Measurements from ENCODE around the gene TLR4.

TLR4 gene

GRCh38 chr9:117704024-117704575, at the start of gene TLR4:
Gene TLR4, plus strand, starts transcription at chr9:117704403. Its CDS starts 70 bp downstream, at chr9:117704473.
- peak; percentile 78 for DNase-seq (ENCODE audit: low read depth)

- DNase-seq (ENCODE audit: low read depth) = peak; percentile 17
Observed at GRCh38 chr9:117656002-117656401, 48.2 kb upstream of the TLR4 start.

- no peak for DNase-seq (ENCODE audit: low read depth)
Observed at GRCh38 chr9:117662651-117663050, 41.6 kb upstream of the TLR4 start.

GRCh38 chr9:117664419-117664818, 39.8 kb upstream of the TLR4 start:
- no peak for DNase-seq (ENCODE audit: low read depth)

GRCh38 chr9:117665601-117666385, 38.4 kb upstream of the TLR4 start:
- no peak for DNase-seq (ENCODE audit: low read depth)

GRCh38 chr9:117671468-117671867, 32.7 kb upstream of the TLR4 start:
- DNase-seq (ENCODE audit: low read depth) = no peak

- peak; percentile 12 for DNase-seq (ENCODE audit: low read depth)
Observed at GRCh38 chr9:117672369-117672768, 31.8 kb upstream of the TLR4 start.

- DNase-seq (ENCODE audit: low read depth) = no peak
Observed at GRCh38 chr9:117677572-117677971, 26.6 kb upstream of the TLR4 start.

- no peak for DNase-seq (ENCODE audit: low read depth)
Observed at GRCh38 chr9:117678871-117679270, 25.3 kb upstream of the TLR4 start.

- no peak for DNase-seq (ENCODE audit: low read depth)
Observed at GRCh38 chr9:117679416-117679815, 24.8 kb upstream of the TLR4 start.

- no peak for DNase-seq (ENCODE audit: low read depth)
Observed at GRCh38 chr9:117681888-117682287, 22.3 kb upstream of the TLR4 start.

- no peak for DNase-seq (ENCODE audit: low read depth)
Observed at GRCh38 chr9:117682955-117683710, 21.1 kb upstream of the TLR4 start.

- DNase-seq (ENCODE audit: low read depth) = no peak
Observed at GRCh38 chr9:117687532-117687931, 16.7 kb upstream of the TLR4 start.

GRCh38 chr9:117691367-117691766, 12.8 kb upstream of the TLR4 start:
- DNase-seq (ENCODE audit: low read depth) = no peak

GRCh38 chr9:117696154-117696553, 8.0 kb upstream of the TLR4 start:
- DNase-seq (ENCODE audit: low read depth) = peak; percentile 26

GRCh38 chr9:117697046-117697445, 7.2 kb upstream of the TLR4 start:
- no peak for DNase-seq (ENCODE audit: low read depth)

GRCh38 chr9:117703537-117703936, 666 bp upstream of the TLR4 start:
- peak; percentile 17 for DNase-seq (ENCODE audit: low read depth)

GRCh38 chr9:117704597-117704996, 394 bp downstream of the TLR4 start:
- no peak for DNase-seq (ENCODE audit: low read depth)

- no peak for DNase-seq (ENCODE audit: low read depth)
Observed at GRCh38 chr9:117705386-117705785, 1.2 kb downstream of the TLR4 start.

GRCh38 chr9:117706421-117707116, 2.4 kb downstream of the TLR4 start:
- DNase-seq (ENCODE audit: low read depth) = no peak

GRCh38 chr9:117707561-117707960, 3.4 kb downstream of the TLR4 start:
- no peak for DNase-seq (ENCODE audit: low read depth)

- no peak for DNase-seq (ENCODE audit: low read depth)
Observed at GRCh38 chr9:117709936-117710335, 5.7 kb downstream of the TLR4 start.

Measured in fibroblast of gingiva (primary cell).